Panc1 (cell line): Measurements from ENCODE around the gene GRSF1. TPM values are rescaled to one million over a fixed set of nuclear protein-coding genes. Genes with fewer than 3 reads are reported as not detected.

Source experiments
- total RNA-seq: library from RNA; stranded (reverse); gene quantifications from one replicate; pipeline ENCODE4 v1.2.1, GENCODE V29; 2021; ENCODE audit not compliant: unreplicated experiment

Gene GRSF1
- total RNA-seq, 1 experiment from 2014 or later, result 59.9 TPM

Other genes with a start within 250 kb of the GRSF1 start
- gene AMBN, start 247.6 kb downstream of the GRSF1 start, total RNA-seq, result not detected
- gene ENAM, start 211.1 kb downstream of the GRSF1 start, total RNA-seq, result not detected
- 0.36 TPM for gene JCHAIN, start 173.4 kb downstream of the GRSF1 start, total RNA-seq
- 20.6 TPM for gene UTP3, start 151.4 kb downstream of the GRSF1 start, total RNA-seq
- 29.6 TPM for gene RUFY3, start 117.9 kb downstream of the GRSF1 start, total RNA-seq
- gene MOB1B, start 62.5 kb upstream of the GRSF1 start, total RNA-seq, result 20.1 TPM
- gene DCK, start 153.8 kb upstream of the GRSF1 start, total RNA-seq, result 17.6 TPM